Hematopoietic multipotent progenitor cell treated with erythropoietin and hydrocortisone succinate and interleukin-3 and kit ligand, for 4 days (in vitro differentiated cells): ENCODE data around the gene MRPS31.
"Not testable (repeated sequence)": the region's sequence is repeated elsewhere in the genome, so short reads cannot be mapped to it uniquely, and the experiment has no call there.

Source experiments
- DNase-seq: peaks from one replicate; pipeline ENCODE4 v3.0.0-alpha.2; 2015

MRPS31 gene

DNA sequence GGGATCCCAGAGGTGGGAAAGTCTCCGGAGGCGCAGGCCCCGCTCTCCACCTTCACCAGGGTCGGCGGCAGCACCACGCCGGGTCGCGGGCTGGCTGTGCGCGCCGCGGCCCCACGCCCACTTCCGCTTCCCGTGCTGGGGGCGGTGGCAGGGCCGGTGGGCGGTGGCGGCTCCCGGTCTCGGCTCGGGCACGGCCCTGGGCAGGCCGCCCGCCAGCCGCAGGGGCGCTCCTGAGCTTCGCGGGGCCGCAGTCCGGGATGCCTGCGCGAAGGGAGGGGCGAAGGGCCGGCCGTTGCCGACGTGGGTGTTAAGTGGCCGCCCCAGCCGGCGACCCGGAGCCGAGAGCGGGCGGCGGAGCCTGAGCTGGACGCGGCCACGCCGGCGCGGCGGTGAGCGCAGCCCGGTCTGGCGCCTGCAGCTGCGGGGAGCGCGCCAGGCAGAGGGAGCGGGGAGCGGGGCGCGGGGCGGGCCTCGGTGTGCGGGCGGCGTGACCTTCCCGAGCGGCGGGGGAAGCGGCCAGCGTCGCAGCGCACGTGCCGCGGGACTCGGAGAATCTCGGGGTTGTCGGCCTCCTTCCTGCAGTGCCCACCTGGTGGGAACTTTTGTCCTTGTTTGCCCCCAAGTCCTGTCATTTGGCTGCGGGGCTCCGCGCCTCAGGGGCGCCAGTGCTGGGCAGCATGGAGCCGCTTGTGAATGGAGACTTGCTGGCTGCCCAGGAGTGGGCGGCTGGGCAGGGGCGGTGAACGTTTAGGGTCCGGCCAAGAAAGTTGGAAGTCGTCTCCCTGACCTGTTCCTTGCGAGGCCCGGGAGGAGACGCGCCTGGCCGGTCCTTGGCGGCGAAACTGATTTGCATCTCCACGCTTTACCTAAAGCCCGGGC lies 18.5 kb upstream of the MRPS31 start, which contains the start of gene SLC25A15:
TSS of gene SLC25A15 (plus strand) at position 337 of the 879 bp plus-strand sequence. CDS start 3,616 bp downstream, outside the sequence.
- DNase-seq, result peak; percentile 95

GRCh38 chr13:40788540-40789274 lies 17.7 kb upstream of the MRPS31 start:
- not testable (repeated sequence) for DNase-seq

DNA sequence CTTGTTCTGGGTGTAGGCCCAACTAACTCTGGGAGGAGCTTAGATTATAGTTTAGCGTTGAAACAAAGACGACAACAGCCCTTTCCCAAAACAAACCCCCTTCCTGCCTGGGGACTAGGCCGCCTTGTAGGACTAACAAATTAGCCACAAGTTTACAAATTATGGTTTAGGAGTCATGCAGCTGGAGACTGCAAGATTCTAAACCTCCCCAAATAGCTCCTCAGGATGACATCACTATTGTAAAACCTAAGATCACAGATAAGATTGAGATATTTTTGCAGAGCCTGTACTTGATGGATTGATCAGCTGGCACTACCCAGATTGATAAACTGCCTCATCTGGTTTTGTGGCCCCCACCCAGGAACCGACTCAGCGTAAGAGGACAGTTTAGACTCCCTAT lies 16.1 kb upstream of the MRPS31 start:
- DNase-seq, result peak; percentile 41

GRCh38 chr13:40786568-40786996 lies 15.6 kb upstream of the MRPS31 start:
- no peak for DNase-seq

DNA sequence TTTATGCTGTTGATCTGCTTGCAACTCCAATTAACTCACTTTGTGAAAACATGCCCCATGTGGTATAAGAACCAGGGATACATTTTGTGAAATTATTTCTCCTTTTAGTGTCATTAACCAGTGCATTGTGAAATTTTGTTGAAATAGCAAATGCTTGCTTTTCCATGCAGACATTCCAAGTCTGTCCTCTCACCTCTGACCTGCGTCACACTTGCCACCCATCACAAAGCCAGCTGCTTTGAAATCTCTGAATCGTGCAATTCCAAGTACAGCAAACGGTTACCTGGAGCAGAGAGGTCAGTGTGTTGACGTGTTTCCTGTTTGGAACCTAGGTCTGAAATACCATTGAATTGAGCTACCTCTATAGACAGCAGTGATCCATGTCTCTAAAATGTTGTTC lies 13.6 kb upstream of the MRPS31 start:
- DNase-seq, result no peak

- DNase-seq, result not testable (repeated sequence)
Observed at GRCh38 chr13:40782971-40783370, 12.0 kb upstream of the MRPS31 start.

GRCh38 chr13:40781717-40782116 lies 10.7 kb upstream of the MRPS31 start:
- DNase-seq, result no peak

DNA sequence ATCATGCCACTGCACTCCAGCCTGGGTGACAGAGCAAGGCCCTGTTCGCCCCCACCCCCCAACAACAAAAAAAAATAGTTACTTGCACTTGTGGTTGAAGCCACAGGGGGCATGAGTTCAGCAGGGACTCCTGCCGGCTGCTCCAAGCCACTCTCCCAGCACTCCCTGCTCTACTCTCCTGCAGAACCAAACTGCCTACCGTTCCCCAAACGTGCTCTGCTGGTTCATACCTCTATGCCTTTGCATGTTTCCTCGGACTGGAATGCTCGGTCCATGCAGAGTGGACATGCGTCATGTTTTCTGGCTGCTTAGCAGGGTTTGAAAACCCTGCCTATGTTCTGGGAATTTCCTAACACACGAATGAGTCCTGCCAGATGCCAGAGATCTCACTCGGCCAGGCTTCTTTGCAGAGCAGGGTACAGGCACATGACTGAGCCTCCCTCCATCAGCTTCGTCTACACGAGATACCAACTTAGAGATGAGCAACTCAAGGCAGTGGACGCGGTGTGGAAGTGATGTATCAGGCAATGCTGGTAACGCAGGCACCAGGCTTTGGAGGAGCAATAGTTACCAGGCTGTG lies 9.9 kb upstream of the MRPS31 start:
- DNase-seq, result peak; percentile 47

DNA sequence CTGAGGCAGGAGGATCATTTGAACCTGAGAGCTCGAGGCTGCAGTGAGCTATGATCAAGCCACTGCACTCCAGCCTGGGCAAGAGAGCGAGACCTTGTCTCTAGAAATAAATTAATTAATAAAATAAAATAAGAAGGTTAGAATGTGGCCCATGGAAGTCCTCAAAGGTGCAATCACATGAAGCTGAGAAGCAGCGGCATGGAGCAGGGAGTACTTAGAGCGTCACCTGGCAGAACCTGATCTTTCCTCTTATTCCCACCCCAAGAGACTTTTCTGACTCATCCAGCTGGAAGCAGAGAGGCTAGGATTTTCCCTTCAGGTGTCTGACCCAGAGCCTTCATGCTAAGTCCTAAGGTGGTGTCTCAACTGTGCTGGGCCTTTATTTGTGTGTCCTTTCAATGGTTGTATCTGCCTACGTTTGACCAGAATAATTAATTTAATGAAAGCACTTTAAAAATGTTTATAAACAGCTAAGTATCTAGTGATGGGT lies 8.9 kb upstream of the MRPS31 start:
- DNase-seq, result no peak

- no peak for DNase-seq
Observed at GRCh38 chr13:40779049-40779448, 8.1 kb upstream of the MRPS31 start.

- DNase-seq, result no peak
Observed at GRCh38 chr13:40777809-40778175, 6.8 kb upstream of the MRPS31 start.

DNA sequence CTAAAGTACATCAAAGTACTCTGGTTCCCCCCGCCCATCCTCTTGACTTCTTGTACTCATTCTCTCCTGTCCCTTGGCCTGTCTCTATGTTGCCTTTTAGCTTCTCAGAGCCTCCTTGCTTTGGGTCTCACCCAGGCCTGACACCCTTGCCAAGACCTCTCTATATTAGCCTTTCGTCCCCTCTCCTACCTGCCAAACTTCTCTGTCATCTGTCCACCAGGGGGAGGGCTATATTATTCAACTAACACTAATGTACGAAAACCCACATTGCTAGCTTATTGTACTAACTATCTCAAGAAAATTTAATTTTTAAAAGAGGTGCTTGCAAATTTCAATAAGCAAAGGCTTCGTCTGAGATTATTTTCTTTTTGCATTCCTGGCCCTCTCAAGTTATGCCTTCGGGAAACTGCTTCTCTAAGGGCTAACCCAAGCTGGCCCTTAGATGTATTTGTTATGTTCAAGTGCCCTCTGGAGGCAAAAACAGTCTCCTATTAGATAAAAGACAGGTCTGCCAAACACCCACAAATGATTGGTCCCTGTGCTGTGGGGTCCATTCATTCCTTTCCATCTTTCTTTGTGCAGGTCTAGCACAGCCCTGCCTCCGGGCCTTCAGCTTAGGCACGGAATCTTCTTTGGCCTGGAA lies 6.3 kb upstream of the MRPS31 start:
- DNase-seq, result peak; percentile 89

GRCh38 chr13:40776681-40777165 lies 5.7 kb upstream of the MRPS31 start:
- peak; percentile 91 for DNase-seq

- DNase-seq, result no peak
Observed at GRCh38 chr13:40776232-40776631, 5.2 kb upstream of the MRPS31 start.

GRCh38 chr13:40774672-40775071 lies 3.7 kb upstream of the MRPS31 start:
- DNase-seq, result no peak

DNA sequence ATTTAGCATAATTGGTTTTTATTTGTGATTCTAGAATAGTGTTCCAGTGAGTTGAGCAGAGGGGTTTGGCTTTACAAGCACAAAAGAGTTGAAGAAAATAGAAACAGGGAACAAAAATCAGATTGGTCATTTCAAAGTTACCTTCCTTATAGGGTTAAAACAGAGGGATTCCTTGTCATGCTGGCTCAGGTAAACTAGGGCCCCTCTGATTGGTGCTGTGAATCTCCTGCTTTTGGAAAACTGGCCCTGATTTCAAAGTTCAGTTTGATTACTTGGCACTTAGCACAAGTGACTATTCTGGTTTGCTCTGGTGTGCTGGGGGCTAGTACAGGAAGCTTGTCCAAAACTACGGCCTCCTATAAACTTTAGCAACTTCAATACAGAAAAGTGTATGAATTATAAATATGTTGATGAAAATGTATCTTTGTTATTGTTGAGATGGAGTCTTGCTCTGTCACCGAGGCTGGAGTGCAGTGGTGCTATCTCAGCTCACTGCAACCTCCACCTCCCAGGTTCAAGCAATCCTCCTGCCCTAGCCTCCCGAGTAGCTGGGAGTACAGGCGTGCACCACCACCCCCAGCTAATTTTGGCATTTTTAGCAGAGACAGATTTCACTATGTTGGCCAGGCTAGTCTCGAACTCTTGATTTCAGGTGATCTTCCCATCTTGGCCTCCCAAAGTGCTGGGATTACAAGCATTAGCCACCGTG lies 1.9 kb upstream of the MRPS31 start:
- no peak for DNase-seq

GRCh38 chr13:40770609-40770933 lies 419 bp downstream of the MRPS31 start:
- DNase-seq, result no peak

DNA sequence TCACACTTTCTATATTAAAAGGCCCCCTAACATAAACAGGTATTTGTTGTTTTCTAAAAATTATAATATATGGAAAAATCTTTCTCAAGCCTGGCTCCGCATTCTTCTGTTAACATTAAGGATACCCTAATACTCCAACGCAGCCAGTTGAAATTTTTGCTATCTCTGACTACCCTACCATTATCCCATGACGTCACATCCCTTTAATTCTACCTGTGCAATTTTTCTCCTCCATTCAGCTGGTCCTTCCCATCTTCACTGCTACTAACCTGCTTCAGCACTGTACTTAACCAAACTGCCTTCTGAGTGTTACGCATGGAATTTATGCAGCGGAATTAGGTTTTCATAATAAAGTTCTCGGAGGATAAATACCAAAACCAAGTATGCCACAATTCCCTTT lies 1.0 kb downstream of the MRPS31 start:
- DNase-seq, result no peak

GRCh38 chr13:40765602-40766001 lies 5.4 kb downstream of the MRPS31 start:
- no peak for DNase-seq

GRCh38 chr13:40764587-40765403 lies 6.2 kb downstream of the MRPS31 start:
- DNase-seq, result peak; percentile 44

GRCh38 chr13:40762849-40763248 lies 8.1 kb downstream of the MRPS31 start:
- DNase-seq, result no peak
